ENCODE measurements around the gene IL13RA1. TPM values are rescaled to one million over a fixed set of nuclear protein-coding genes. Genes with fewer than 3 reads are reported as not detected.

The IL13RA1 gene
- total RNA-seq, 1 donor from 2014 or later, result 3.2 TPM

GRCh38 chrX:118694638-118695037, 32.8 kb upstream of the IL13RA1 start:
- Histone ChIP-seq H3K9me3 (ENCODE audit: low read depth) (peaks cover 5% of the 10 kb centered on the region), H3K27ac (no peak overlapping the region), H3K36me3 (no peaks in the 10 kb centered on the region), H3K9ac (no peak overlapping the region), H4K20me1 (ENCODE audit: low read depth) (no peaks in the 10 kb centered on the region), H3K27me3 (no peaks in the 10 kb centered on the region), H3K79me2 (ENCODE audit: low read depth) (no peaks in the 10 kb centered on the region), H3K4me1 (no peaks in the 10 kb centered on the region), H2AFZ (replicated peaks) (no peak overlapping the region), H3K4me3 (no peak overlapping the region), H3F3A (ENCODE audit: low read depth) (no peaks in the 10 kb centered on the region), H3K4me2 (no peak overlapping the region)
- Mint-ChIP-seq H3K4me1 (no peaks in the 10 kb centered on the region), H3K36me3 (no peaks in the 10 kb centered on the region), H3K9me3 (no peaks in the 10 kb centered on the region), H3K4me3 (no peak overlapping the region), H3K27ac (no peak overlapping the region), H3K27me3 (ENCODE audit: insufficient read depth, low read depth) (no peaks in the 10 kb centered on the region)
- DNase-seq (ENCODE audit: low spot score), result no peak
- TF ChIP-seq EZH2phosphoT487 (IDR thresholded peaks at IDR 0.05), result no peak
- no peak for TF ChIP-seq CTCF (IDR thresholded peaks at IDR 0.05)
- no peak for TF ChIP-seq EZH2 (IDR thresholded peaks at IDR 0.05)

- Histone ChIP-seq H3K4me2 (no peak overlapping the region), H3K27me3 (no peaks in the 10 kb centered on the region), H3K36me3 (no peaks in the 10 kb centered on the region), H3K4me3 (no peak overlapping the region), H3K27ac (no peak overlapping the region), H4K20me1 (ENCODE audit: low read depth) (no peaks in the 10 kb centered on the region), H2AFZ (replicated peaks) (no peak overlapping the region), H3F3A (ENCODE audit: low read depth) (no peaks in the 10 kb centered on the region), H3K4me1 (no peaks in the 10 kb centered on the region), H3K9ac (no peak overlapping the region), H3K79me2 (ENCODE audit: low read depth) (no peaks in the 10 kb centered on the region), H3K9me3 (ENCODE audit: low read depth) (peaks cover 9% of the 10 kb centered on the region)
- Mint-ChIP-seq H3K9me3 (no peaks in the 10 kb centered on the region), H3K4me1 (no peaks in the 10 kb centered on the region), H3K27ac (peak overlapping the region; percentile 22), H3K4me3 (no peak overlapping the region), H3K27me3 (ENCODE audit: insufficient read depth, low read depth) (no peaks in the 10 kb centered on the region), H3K36me3 (no peaks in the 10 kb centered on the region)
- TF ChIP-seq EZH2 (IDR thresholded peaks at IDR 0.05), result no peak
- no peak for TF ChIP-seq CTCF (IDR thresholded peaks at IDR 0.05)
- TF ChIP-seq EZH2phosphoT487 (IDR thresholded peaks at IDR 0.05), result no peak
- DNase-seq (ENCODE audit: low spot score), result no peak
Observed at GRCh38 chrX:118698516-118699170, 28.8 kb upstream of the IL13RA1 start.

GRCh38 chrX:118702741-118703140, 24.7 kb upstream of the IL13RA1 start:
- Mint-ChIP-seq H3K36me3 (no peaks in the 10 kb centered on the region), H3K4me1 (no peaks in the 10 kb centered on the region), H3K27me3 (ENCODE audit: insufficient read depth, low read depth) (no peaks in the 10 kb centered on the region), H3K27ac (no peak overlapping the region), H3K9me3 (no peaks in the 10 kb centered on the region), H3K4me3 (no peak overlapping the region)
- TF ChIP-seq CTCF (IDR thresholded peaks at IDR 0.05), result no peak
- TF ChIP-seq EZH2 (IDR thresholded peaks at IDR 0.05), result no peak
- TF ChIP-seq EZH2phosphoT487 (IDR thresholded peaks at IDR 0.05), result no peak
- DNase-seq (ENCODE audit: low spot score), result no peak
- Histone ChIP-seq H3F3A (ENCODE audit: low read depth) (no peaks in the 10 kb centered on the region), H3K27me3 (no peaks in the 10 kb centered on the region), H3K79me2 (ENCODE audit: low read depth) (no peaks in the 10 kb centered on the region), H4K20me1 (ENCODE audit: low read depth) (no peaks in the 10 kb centered on the region), H3K4me1 (no peaks in the 10 kb centered on the region), H3K27ac (no peak overlapping the region), H2AFZ (replicated peaks) (no peak overlapping the region), H3K4me2 (no peak overlapping the region), H3K9ac (no peak overlapping the region), H3K36me3 (no peaks in the 10 kb centered on the region), H3K9me3 (ENCODE audit: low read depth) (peaks cover 3% of the 10 kb centered on the region), H3K4me3 (no peak overlapping the region)
